ENCODE measurements around the gene NLRP8.

- TF ChIP-seq FOXO4 (CRISPR knock-in tag; IDR thresholded peaks at IDR 0.05) (no peak), CEBPB (tag; IDR thresholded peaks at IDR 0.05) (no peak), FOS (IDR thresholded peaks at IDR 0.05; ENCODE audit: extremely low read depth, insufficient read length) (no peak), ARID4B (CRISPR knock-in tag; IDR thresholded peaks at IDR 0.05) (no peak), TEAD4 (IDR thresholded peaks at IDR 0.05; ENCODE audit: low read length) (no peak), TEAD4 (CRISPR knock-in tag; IDR thresholded peaks at IDR 0.05; ENCODE audit: borderline replicate concordance) (no peak), GATA2 (CRISPR knock-in tag; IDR thresholded peaks at IDR 0.05) (no peak), ZNF318 (IDR thresholded peaks at IDR 0.05; ENCODE audit: borderline replicate concordance in 1 of 2, low read depth in 1 of 2) (no peak)
- TF ChIP-seq, protein P1, sequence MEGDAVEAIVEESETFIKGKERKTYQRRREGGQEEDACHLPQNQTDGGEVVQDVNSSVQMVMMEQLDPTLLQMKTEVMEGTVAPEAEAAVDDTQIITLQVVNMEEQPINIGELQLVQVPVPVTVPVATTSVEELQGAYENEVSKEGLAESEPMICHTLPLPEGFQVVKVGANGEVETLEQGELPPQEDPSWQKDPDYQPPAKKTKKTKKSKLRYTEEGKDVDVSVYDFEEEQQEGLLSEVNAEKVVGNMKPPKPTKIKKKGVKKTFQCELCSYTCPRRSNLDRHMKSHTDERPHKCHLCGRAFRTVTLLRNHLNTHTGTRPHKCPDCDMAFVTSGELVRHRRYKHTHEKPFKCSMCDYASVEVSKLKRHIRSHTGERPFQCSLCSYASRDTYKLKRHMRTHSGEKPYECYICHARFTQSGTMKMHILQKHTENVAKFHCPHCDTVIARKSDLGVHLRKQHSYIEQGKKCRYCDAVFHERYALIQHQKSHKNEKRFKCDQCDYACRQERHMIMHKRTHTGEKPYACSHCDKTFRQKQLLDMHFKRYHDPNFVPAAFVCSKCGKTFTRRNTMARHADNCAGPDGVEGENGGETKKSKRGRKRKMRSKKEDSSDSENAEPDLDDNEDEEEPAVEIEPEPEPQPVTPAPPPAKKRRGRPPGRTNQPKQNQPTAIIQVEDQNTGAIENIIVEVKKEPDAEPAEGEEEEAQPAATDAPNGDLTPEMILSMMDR (IDR thresholded peaks at IDR 0.05 in 2 of 3, conservative IDR thresholded peaks at IDR 0.05 in 1 of 3; ENCODE audit: insufficient read depth in 2 of 3, low read depth in 1 of 3, low read length in 3 of 3), result no peak
These were observed 37.8 kb upstream of the NLRP8 start for GRCh38 chr19:55909801-55910200.

Data from K562 (cell line).